Measurements from ENCODE around the gene PHRF1.
A peak's percentile ranks its signal among the peaks of the same experiment; 100 is the strongest.

Gene PHRF1

GRCh38 chr11:607971-608659 is 31.8 kb downstream of the PHRF1 start:
- H3K4me3 ChIP-seq (ENCODE audit: low read length) = no peak overlapping the region

GRCh38 chr11:608791-609251 is 32.6 kb downstream of the PHRF1 start:
- no peak overlapping the region for H3K4me3 ChIP-seq (ENCODE audit: low read length)
- no peak for DNase-seq (ENCODE audit: low read depth, low spot score)

More at GRCh38 chr11:607971-608659, 31.8 kb downstream of the PHRF1 start:
- DNase-seq (ENCODE audit: low read depth, low spot score) = no peak

- H3K4me3 ChIP-seq (ENCODE audit: low read length) = no peak overlapping the region
- no peak for DNase-seq (ENCODE audit: low read depth, low spot score)
These were observed 33.1 kb downstream of the PHRF1 start for GRCh38 chr11:609341-609811.

- no peak overlapping the region for H3K4me3 ChIP-seq (ENCODE audit: low read length)
- DNase-seq (ENCODE audit: low read depth, low spot score) = no peak
These were observed 34.0 kb downstream of the PHRF1 start for GRCh38 chr11:610146-610801.

GRCh38 chr11:611001-611996 is 35.0 kb downstream of the PHRF1 start:
- DNase-seq (ENCODE audit: low read depth, low spot score) = no peak
- no peak overlapping the region for H3K4me3 ChIP-seq (ENCODE audit: low read length)

- DNase-seq (ENCODE audit: low read depth, low spot score) = no peak
- no peak overlapping the region for H3K4me3 ChIP-seq (ENCODE audit: low read length)
These were observed 36.1 kb downstream of the PHRF1 start for GRCh38 chr11:612201-612960.

- no peak for DNase-seq (ENCODE audit: low read depth, low spot score)
- H3K4me3 ChIP-seq (ENCODE audit: low read length) = no peak overlapping the region
These were observed 36.7 kb downstream of the PHRF1 start for GRCh38 chr11:612961-613300.

- H3K4me3 ChIP-seq (ENCODE audit: low read length) = no peak overlapping the region
- peak; percentile 32 for DNase-seq (ENCODE audit: low read depth, low spot score)
These were observed 37.2 kb downstream of the PHRF1 start for GRCh38 chr11:613369-613968.

GRCh38 chr11:614021-614622 is 37.9 kb downstream of the PHRF1 start:
- DNase-seq (ENCODE audit: low read depth, low spot score) = no peak
- H3K4me3 ChIP-seq (ENCODE audit: low read length) = no peak overlapping the region

GRCh38 chr11:614623-615503 is 38.6 kb downstream of the PHRF1 start:
- peak overlapping the region; percentile 60 for H3K4me3 ChIP-seq (ENCODE audit: low read length)

GRCh38 chr11:615504-616319 is 39.4 kb downstream of the PHRF1 start, which contains the start of gene IRF7:
Gene IRF7, minus strand, starts transcription at chr11:615950. Its CDS starts 586 bp downstream, at chr11:615364.
- peak within 1 kb of the TSS; percentile 60 for H3K4me3 ChIP-seq (ENCODE audit: low read length)
- DNase-seq (ENCODE audit: low read depth, low spot score) = peak; percentile 68

More at GRCh38 chr11:614623-615503, 38.6 kb downstream of the PHRF1 start:
- DNase-seq (ENCODE audit: low read depth, low spot score) = no peak

- peak overlapping the region; percentile 60 for H3K4me3 ChIP-seq (ENCODE audit: low read length)
- DNase-seq (ENCODE audit: low read depth, low spot score) = no peak
These were observed 40.3 kb downstream of the PHRF1 start for GRCh38 chr11:616320-617198.

GRCh38 chr11:617199-617911 is 41.1 kb downstream of the PHRF1 start:
- DNase-seq (ENCODE audit: low read depth, low spot score) = no peak
- no peak overlapping the region for H3K4me3 ChIP-seq (ENCODE audit: low read length)

- DNase-seq (ENCODE audit: low read depth, low spot score) = no peak
- H3K4me3 ChIP-seq (ENCODE audit: low read length) = no peak overlapping the region
These were observed 41.8 kb downstream of the PHRF1 start for GRCh38 chr11:617912-618682.
